ENCODE data around the gene CALM1. TPM values are rescaled to one million over a fixed set of nuclear protein-coding genes. Genes with fewer than 3 reads are reported as not detected.

CALM1 gene
- total and polyA plus RNA-seq, 4 donors = 146 to 517 (median 166) TPM

DNA sequence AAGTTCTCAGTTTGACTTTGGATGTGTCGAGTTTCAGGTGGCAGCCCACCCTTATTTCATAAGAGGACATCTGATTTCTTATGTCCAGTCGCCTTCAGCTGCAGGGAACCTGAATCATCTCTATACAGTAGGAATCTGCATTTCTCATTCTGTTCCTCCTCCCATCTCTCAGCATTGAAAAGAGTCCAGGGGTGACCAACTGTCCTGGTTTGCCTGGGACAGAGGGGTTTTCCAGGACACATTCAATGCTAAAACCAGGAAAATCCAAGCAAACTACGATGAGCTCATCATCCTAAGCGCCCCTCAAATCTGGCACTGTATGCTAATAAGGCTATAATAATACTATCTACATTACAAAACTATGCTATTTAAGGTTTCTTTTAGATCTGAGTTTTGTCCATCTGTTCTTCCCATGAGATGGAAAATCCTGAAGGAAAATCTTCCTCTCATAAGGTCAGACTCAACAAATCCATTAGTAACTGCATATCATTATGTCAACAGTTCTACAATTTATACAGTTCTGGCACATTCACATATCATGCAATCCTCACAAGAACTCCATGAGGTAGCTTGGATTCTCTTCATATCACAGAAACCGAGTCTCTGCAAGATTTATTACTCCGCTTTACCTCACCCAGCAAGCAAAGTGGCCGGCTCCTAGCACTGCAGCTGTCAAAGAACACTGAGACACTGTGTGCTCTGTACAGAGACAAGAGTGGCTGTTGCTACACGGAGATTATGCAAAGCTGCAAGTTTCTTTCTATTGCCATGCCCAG, 15.6 kb upstream of the CALM1 start:
- no peaks in the 10 kb centered on the region for H3K9me3 ChIP-seq (ENCODE audit: control insufficient read depth in 4 of 4, low read length in 3 of 4)
- WGBS = 61% methylated on average over 8 of the region's 8 CpGs

DNA sequence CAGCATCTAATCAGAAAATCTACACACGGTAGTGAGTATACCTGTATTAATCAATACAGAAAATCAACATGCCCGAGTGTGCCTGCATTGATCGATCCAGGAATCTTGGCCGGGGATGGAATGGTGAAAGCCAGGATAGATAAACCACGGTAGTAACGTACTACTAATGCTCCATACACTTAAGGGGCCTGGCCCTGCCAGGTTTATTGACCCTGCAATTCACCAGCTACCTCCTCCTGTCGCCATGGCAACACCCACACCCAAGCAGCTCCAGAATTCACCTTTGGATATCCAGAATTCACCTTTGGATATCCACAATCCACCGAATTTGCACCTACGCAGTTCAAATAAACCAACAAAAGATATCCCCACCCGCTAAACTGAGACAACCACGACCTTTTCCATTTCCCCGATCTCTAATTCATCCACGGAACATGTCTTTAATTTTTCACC, 14.8 kb upstream of the CALM1 start:
- H3K4me1 ChIP-seq (ENCODE audit: control insufficient read depth in 4 of 4, insufficient read depth in 4 of 4, low read length in 3 of 4) = peaks cover 3 to 22% (median 19%) of the 10 kb centered on the region in 4 donors
- no peaks in the 10 kb centered on the region for H3K36me3 ChIP-seq (ENCODE audit: control insufficient read depth in 4 of 4, insufficient read depth in 3 of 4, low read depth in 1 of 4, low read length in 3 of 4)
- WGBS = 9% methylated on average over 13 of the region's 13 CpGs
- peak overlapping the region; percentile 84 to 99 for H3K9ac ChIP-seq (ENCODE audit: low read depth in 1 of 2, low read length in 2 of 2)
- peak overlapping the region; percentile 94 to 100 for H3K27ac ChIP-seq (ENCODE audit: low read depth in 1 of 2, low read length in 2 of 2)
- H3K4me3 ChIP-seq (ENCODE audit: low read depth in 1 of 3, low read length in 3 of 3) = peak overlapping the region; percentile 46 to 79 (median 57)
- peak; percentile 76 for DNase-seq (ENCODE audit: low spot score)
- no peaks in the 10 kb centered on the region for H3K9me3 ChIP-seq (ENCODE audit: control insufficient read depth in 4 of 4, low read length in 3 of 4)
- TF ChIP-seq NR2F2 (IDR thresholded peaks at IDR 0.05) (peak; percentile 65), RAD21 (IDR thresholded peaks at IDR 0.05) (peak; percentile 26 to 60), SP1 (IDR thresholded peaks at IDR 0.05) (peak; percentile 89), GABPA (IDR thresholded peaks at IDR 0.05 in 1 of 2, conservative IDR thresholded peaks at IDR 0.05 in 1 of 2) (peak in 1 of 2 donors; percentile 53), HNF4G (IDR thresholded peaks at IDR 0.05) (peak; percentile 78), FOXA1 (IDR thresholded peaks at IDR 0.05) (peak; percentile 67), TAF1 (conservative IDR thresholded peaks at IDR 0.05) (peak; percentile 7), HNF4A (conservative IDR thresholded peaks at IDR 0.05) (peak; percentile 93 to 94), FOXA2 (IDR thresholded peaks at IDR 0.05) (peak; percentile 87), EGR1 (IDR thresholded peaks at IDR 0.05; ENCODE audit: low read depth in 2 of 2) (peak; percentile 44 to 47), JUND (IDR thresholded peaks at IDR 0.05) (peak; percentile 61 to 73), RXRA (IDR thresholded peaks at IDR 0.05) (peak; percentile 96), YY1 (IDR thresholded peaks at IDR 0.05) (no peak)
- TF ChIP-seq, protein P1, sequence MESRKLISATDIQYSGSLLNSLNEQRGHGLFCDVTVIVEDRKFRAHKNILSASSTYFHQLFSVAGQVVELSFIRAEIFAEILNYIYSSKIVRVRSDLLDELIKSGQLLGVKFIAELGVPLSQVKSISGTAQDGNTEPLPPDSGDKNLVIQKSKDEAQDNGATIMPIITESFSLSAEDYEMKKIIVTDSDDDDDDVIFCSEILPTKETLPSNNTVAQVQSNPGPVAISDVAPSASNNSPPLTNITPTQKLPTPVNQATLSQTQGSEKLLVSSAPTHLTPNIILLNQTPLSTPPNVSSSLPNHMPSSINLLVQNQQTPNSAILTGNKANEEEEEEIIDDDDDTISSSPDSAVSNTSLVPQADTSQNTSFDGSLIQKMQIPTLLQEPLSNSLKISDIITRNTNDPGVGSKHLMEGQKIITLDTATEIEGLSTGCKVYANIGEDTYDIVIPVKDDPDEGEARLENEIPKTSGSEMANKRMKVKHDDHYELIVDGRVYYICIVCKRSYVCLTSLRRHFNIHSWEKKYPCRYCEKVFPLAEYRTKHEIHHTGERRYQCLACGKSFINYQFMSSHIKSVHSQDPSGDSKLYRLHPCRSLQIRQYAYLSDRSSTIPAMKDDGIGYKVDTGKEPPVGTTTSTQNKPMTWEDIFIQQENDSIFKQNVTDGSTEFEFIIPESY (IDR thresholded peaks at IDR 0.05) = peak; percentile 65
- TF ChIP-seq, protein P2, sequence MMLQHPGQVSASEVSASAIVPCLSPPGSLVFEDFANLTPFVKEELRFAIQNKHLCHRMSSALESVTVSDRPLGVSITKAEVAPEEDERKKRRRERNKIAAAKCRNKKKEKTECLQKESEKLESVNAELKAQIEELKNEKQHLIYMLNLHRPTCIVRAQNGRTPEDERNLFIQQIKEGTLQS (IDR thresholded peaks at IDR 0.05) = peak; percentile 62
- TF ChIP-seq, protein P3, sequence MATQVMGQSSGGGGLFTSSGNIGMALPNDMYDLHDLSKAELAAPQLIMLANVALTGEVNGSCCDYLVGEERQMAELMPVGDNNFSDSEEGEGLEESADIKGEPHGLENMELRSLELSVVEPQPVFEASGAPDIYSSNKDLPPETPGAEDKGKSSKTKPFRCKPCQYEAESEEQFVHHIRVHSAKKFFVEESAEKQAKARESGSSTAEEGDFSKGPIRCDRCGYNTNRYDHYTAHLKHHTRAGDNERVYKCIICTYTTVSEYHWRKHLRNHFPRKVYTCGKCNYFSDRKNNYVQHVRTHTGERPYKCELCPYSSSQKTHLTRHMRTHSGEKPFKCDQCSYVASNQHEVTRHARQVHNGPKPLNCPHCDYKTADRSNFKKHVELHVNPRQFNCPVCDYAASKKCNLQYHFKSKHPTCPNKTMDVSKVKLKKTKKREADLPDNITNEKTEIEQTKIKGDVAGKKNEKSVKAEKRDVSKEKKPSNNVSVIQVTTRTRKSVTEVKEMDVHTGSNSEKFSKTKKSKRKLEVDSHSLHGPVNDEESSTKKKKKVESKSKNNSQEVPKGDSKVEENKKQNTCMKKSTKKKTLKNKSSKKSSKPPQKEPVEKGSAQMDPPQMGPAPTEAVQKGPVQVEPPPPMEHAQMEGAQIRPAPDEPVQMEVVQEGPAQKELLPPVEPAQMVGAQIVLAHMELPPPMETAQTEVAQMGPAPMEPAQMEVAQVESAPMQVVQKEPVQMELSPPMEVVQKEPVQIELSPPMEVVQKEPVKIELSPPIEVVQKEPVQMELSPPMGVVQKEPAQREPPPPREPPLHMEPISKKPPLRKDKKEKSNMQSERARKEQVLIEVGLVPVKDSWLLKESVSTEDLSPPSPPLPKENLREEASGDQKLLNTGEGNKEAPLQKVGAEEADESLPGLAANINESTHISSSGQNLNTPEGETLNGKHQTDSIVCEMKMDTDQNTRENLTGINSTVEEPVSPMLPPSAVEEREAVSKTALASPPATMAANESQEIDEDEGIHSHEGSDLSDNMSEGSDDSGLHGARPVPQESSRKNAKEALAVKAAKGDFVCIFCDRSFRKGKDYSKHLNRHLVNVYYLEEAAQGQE (IDR thresholded peaks at IDR 0.05) = peak; percentile 77
- TF ChIP-seq, protein P4, sequence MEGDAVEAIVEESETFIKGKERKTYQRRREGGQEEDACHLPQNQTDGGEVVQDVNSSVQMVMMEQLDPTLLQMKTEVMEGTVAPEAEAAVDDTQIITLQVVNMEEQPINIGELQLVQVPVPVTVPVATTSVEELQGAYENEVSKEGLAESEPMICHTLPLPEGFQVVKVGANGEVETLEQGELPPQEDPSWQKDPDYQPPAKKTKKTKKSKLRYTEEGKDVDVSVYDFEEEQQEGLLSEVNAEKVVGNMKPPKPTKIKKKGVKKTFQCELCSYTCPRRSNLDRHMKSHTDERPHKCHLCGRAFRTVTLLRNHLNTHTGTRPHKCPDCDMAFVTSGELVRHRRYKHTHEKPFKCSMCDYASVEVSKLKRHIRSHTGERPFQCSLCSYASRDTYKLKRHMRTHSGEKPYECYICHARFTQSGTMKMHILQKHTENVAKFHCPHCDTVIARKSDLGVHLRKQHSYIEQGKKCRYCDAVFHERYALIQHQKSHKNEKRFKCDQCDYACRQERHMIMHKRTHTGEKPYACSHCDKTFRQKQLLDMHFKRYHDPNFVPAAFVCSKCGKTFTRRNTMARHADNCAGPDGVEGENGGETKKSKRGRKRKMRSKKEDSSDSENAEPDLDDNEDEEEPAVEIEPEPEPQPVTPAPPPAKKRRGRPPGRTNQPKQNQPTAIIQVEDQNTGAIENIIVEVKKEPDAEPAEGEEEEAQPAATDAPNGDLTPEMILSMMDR (IDR thresholded peaks at IDR 0.05; ENCODE audit: low read depth, low read length, missing input control) = no peak
- TF ChIP-seq, protein P5, sequence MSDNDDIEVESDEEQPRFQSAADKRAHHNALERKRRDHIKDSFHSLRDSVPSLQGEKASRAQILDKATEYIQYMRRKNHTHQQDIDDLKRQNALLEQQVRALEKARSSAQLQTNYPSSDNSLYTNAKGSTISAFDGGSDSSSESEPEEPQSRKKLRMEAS (IDR thresholded peaks at IDR 0.05) = peak; percentile 69
- H3K27me3 ChIP-seq (ENCODE audit: control insufficient read depth in 4 of 4, insufficient read depth in 4 of 4, low read length in 3 of 4) = no peaks in the 10 kb centered on the region

More for the DNA sequence above, 15.6 kb upstream of the CALM1 start:
- Histone ChIP-seq H3K27me3 (ENCODE audit: control insufficient read depth in 4 of 4, insufficient read depth in 4 of 4, low read length in 3 of 4) (no peaks in the 10 kb centered on the region), H3K27ac (ENCODE audit: low read depth in 1 of 2, low read length in 2 of 2) (peak overlapping the region; percentile 94 to 100), H3K4me1 (ENCODE audit: control insufficient read depth in 4 of 4, insufficient read depth in 4 of 4, low read length in 3 of 4) (peaks cover 3 to 22% (median 19%) of the 10 kb centered on the region in 4 donors), H3K36me3 (ENCODE audit: control insufficient read depth in 4 of 4, insufficient read depth in 3 of 4, low read depth in 1 of 4, low read length in 3 of 4) (no peaks in the 10 kb centered on the region), H3K4me3 (ENCODE audit: low read depth in 1 of 3, low read length in 3 of 3) (peak overlapping the region in 1 of 3 donors; percentile 57), H3K9ac (ENCODE audit: low read depth in 1 of 2, low read length in 2 of 2) (peak overlapping the region in 1 of 2 donors; percentile 18)
- no peak for DNase-seq (ENCODE audit: low spot score)
- TF ChIP-seq TAF1 (conservative IDR thresholded peaks at IDR 0.05) = peak; percentile 5
- TF ChIP-seq, protein P2 (IDR thresholded peaks at IDR 0.05) = no peak
